Measurements from ENCODE around the gene RNF11.
"Not testable (repeated sequence)": the region's sequence is repeated elsewhere in the genome, so short reads cannot be mapped to it uniquely, and the experiment has no call there.

RNF11 gene, protein sequence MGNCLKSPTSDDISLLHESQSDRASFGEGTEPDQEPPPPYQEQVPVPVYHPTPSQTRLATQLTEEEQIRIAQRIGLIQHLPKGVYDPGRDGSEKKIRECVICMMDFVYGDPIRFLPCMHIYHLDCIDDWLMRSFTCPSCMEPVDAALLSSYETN

DNA sequence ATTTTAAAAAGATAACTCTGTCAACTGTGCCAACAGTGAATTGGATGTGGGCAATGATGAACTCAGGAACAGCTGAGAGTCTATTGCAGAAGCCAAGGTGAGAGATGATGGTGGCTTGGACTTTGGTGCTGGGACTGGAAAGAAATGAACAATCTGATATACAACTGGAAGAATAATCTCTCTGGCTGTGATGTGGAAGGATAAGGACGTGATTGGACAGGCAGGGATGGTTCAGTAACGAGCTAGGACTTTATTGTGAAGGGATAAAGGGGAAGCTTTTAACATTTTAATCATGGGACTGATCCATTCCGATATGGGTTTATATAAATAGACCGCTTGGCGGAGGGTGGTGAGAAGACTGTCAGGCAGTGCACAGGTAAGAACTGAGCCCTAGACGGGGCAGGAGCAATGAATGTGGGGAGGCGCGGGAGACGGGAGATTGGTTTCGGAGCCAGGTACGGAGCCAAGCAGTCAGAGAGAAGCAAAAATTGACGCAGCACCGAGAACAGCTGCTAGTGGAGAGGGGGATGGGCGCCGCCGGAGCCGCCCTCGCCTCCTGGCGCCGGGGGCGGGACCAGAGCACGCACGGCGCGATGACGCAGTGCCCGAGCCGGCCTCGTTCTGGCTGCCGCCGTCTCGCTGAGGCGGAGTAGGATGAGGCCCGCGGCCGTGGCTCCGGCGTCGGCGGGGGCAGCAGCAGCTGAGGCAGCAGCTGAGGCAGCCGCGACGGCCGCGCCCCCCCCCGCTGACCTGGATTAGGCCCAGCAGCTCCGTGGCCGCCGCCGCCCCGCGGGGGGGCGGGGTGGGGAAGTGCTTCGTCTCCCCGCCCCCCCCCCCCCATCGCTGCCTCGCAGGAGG lies at the start of gene RNF11:
Gene RNF11, plus strand, starts transcription at position 601 of the 858 bp plus-strand sequence. CDS start 484 bp downstream, outside the sequence.
- peak; percentile 79 to 94 for DNase-seq (ENCODE audit: low read depth in 2 of 2)

- DNase-seq (ENCODE audit: low read depth in 2 of 2) = no peak
Measured at GRCh38 chr1:51188230-51188629, 47.8 kb upstream of the RNF11 start.

- peak in 1 of 2 donors; percentile 17 for DNase-seq (ENCODE audit: low read depth in 2 of 2)
Measured at GRCh38 chr1:51189421-51190073, 46.5 kb upstream of the RNF11 start.

- no peak for DNase-seq (ENCODE audit: low read depth in 2 of 2)
Measured at GRCh38 chr1:51190961-51191360, 45.1 kb upstream of the RNF11 start.

GRCh38 chr1:51192213-51192843 lies 43.7 kb upstream of the RNF11 start:
- DNase-seq (ENCODE audit: low read depth in 2 of 2) = peak; percentile 11 to 50

GRCh38 chr1:51193564-51193963 lies 42.5 kb upstream of the RNF11 start:
- no peak for DNase-seq (ENCODE audit: low read depth in 2 of 2)

DNA sequence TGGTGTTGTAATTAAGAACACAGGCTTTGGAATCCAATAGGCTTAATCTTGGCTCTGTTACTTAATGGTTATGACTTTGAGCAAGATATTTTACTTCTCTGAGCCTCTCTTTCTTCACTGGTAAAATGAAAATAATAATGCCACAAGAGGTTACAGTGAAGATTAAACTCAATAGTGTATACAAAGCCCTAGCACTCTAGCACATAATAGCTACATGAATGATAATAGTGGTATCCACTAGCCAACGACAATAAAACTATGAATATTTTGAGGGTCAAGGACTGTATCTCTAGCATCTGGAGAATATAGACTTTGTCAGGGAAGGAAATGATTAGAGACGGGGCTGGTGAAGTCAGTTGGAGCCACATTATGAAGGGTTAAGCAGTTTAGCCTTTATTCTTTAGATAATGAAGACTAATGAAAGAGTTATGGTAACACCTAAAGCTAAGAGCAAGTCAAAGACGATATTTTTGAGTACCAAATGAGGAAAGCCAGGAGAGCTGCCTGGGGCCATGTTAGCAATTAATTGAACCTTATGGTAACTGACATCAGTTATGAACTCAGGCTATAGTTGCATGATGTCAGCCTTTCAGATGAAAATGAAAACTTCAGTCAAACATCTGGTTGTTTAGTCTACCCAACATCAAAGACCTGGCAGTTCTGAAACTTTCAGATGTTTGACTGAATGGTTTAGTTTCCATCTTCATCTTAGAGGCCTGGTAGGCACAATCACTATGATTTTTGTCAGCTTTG lies 32.8 kb upstream of the RNF11 start:
- DNase-seq (ENCODE audit: low read depth in 2 of 2) = no peak

- no peak for DNase-seq (ENCODE audit: low read depth in 2 of 2)
Measured at GRCh38 chr1:51203874-51204245, 32.2 kb upstream of the RNF11 start.

GRCh38 chr1:51210055-51210454 lies 26.0 kb upstream of the RNF11 start:
- DNase-seq (ENCODE audit: low read depth in 2 of 2) = no peak

DNA sequence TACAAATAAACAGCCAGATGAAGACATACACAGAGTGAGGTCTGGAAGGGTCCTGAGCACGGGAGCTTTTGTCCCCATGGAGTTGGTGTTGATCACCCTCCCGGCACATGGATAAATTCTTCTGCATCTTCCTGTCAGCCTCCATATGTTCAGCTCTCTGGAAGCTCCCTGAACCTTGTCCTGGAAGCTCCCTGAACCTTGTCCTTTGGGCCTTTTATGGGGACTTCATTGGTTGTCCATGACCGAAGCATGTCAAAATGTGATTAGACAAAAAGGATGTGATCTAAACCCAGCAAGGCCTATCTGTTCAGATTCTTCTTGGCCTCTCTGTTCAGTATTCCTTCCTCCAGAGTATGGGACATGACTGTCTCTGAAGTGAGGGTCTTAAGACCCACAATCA lies 25.4 kb upstream of the RNF11 start:
- no peak for DNase-seq (ENCODE audit: low read depth in 2 of 2)

- no peak for DNase-seq (ENCODE audit: low read depth in 2 of 2)
Measured at GRCh38 chr1:51214615-51215131, 21.4 kb upstream of the RNF11 start.

GRCh38 chr1:51215169-51215568 lies 20.9 kb upstream of the RNF11 start:
- DNase-seq (ENCODE audit: low read depth in 2 of 2) = no peak

GRCh38 chr1:51216631-51217030 lies 19.4 kb upstream of the RNF11 start:
- DNase-seq (ENCODE audit: low read depth in 2 of 2) = no peak

DNA sequence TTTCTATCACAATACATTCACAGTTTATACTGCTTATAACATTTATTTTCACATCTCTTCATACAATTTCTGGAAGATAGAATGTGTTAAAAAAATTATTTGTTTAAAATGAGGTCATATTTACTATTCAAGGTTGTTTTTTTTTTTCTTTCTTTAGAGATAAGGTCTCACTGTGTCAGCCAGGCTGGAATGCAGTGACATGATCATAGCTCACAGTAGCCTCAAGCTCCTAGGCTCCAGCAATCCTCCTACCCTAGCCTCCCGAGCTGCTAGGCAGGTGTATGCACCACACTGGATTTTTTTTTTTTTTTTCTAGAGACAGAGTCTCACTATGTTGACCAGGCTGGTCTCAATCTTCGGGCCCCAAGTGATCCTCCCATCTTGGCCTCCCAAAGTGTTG lies 19.0 kb upstream of the RNF11 start:
- no peak for DNase-seq (ENCODE audit: low read depth in 2 of 2)

DNA sequence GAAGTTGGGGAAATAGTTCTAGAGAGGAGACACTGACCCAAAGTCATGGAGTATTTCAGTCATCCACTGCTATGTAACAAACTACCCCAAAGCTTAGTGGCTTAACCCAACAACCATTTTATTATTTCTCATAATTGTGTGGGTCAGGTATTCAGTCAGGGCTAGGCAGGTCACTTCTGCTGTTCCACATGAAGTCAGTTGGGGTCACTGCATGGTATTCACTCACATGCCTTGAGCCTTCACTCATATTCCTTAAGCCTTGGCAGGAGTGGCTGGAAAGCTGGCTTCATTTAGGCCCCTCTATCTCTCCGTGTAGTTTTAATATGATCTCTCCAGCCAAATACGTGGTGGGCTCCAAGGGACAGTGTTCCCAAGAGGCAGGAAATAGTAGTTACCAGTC lies 17.5 kb upstream of the RNF11 start:
- no peak for DNase-seq (ENCODE audit: low read depth in 2 of 2)

GRCh38 chr1:51219022-51219421 lies 17.1 kb upstream of the RNF11 start:
- no peak for DNase-seq (ENCODE audit: low read depth in 2 of 2)

- not testable (repeated sequence) for DNase-seq (ENCODE audit: low read depth in 2 of 2)
Measured at GRCh38 chr1:51221529-51221928, 14.5 kb upstream of the RNF11 start.

GRCh38 chr1:51222136-51222787 lies 13.8 kb upstream of the RNF11 start:
- DNase-seq (ENCODE audit: low read depth in 2 of 2) = no peak

DNA sequence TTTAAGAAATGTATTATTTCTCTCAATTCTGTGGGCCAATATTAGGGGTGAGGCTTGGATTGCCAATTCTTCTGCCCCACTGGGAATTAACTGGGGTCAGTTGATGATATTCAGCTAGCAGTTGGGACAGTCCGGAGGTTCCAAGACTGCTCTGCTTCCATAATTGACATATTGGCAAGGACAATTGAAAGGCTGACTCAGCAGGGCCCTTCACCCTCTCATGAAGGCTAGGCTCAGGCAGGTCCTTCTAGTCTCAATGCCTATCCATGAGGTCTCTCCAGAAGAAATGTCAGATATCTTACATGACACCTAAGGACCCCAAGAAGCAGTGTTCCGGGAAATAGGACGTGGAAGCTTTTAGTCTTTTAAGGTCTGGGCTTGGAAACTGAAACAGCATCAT lies 13.3 kb upstream of the RNF11 start:
- no peak for DNase-seq (ENCODE audit: low read depth in 2 of 2)

DNA sequence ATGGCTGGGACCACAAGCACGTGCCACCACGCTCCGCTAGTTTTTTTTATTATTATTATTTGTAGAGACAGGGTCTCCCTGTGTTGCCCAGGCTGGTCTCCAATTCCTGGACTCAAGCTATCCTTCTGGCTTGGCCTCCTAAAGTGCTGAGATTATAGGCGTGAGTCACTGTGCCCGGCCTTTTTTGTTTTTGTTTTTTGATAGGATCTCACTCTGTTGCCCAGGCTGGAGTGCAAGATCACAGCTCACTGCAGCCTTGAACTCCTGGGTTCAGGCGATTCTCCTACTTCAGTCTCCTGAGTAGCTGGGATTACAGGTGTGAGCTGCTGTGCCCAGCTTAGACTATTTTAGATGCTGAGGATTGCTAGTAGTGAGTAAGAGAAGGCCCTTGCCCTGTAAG lies 11.8 kb upstream of the RNF11 start:
- no peak for DNase-seq (ENCODE audit: low read depth in 2 of 2)
